Neuron (in vitro differentiated cells): Measurements from ENCODE around the gene PVALEF.
"Not testable (repeated sequence)": the region's sequence is repeated elsewhere in the genome, so short reads cannot be mapped to it uniquely, and the experiment has no call there.

ENCODE experiments used
- H2AFZ ChIP-seq: one replicate; pipeline ENCODE4 v1.6.1; 2013; ENCODE audit warnings: low read depth, mild to moderate bottlenecking, inconsistent platforms, low read length, moderate library complexity
- H3K27me3 ChIP-seq: one replicate; pipeline ENCODE4 v1.6.1; 2013; ENCODE audit warnings: low read length; ENCODE audit not compliant: insufficient read depth
- H3K36me3 ChIP-seq: one replicate; pipeline ENCODE4 v1.6.1; 2013; ENCODE audit warnings: low read length; ENCODE audit not compliant: insufficient read depth
- H3K4me1 ChIP-seq: one replicate; pipeline ENCODE4 v1.6.1; 2013; ENCODE audit warnings: low read length; ENCODE audit not compliant: insufficient read depth
- H3K4me3 ChIP-seq: 2 replicates; pipeline ENCODE4 v1.5.1; 2013; ENCODE audit warnings: mild to moderate bottlenecking, low read length, moderate library complexity
- H3K9me3 ChIP-seq: one replicate; pipeline ENCODE4 v1.6.1; 2013; ENCODE audit warnings: low read length

PVALEF gene

GRCh38 chr17:81143717-81144422 is 21.4 kb upstream of the PVALEF start:
- Histone ChIP-seq H3K4me3 (no peak overlapping the region), H3K4me1 (peaks cover 12% of the 10 kb centered on the region), H3K27me3 (no peaks in the 10 kb centered on the region), H3K9me3 (no peaks in the 10 kb centered on the region), H2AFZ (no peak overlapping the region), H3K36me3 (no peaks in the 10 kb centered on the region)

GRCh38 chr17:81144423-81144781 is 20.9 kb upstream of the PVALEF start:
- no peaks in the 10 kb centered on the region for H3K36me3 ChIP-seq
- H3K4me1 ChIP-seq: peaks cover 12% of the 10 kb centered on the region
- H3K27me3 ChIP-seq: no peaks in the 10 kb centered on the region
- no peaks in the 10 kb centered on the region for H3K9me3 ChIP-seq
- no peak overlapping the region for H3K4me3 ChIP-seq
- H2AFZ ChIP-seq: no peak overlapping the region

GRCh38 chr17:81146208-81146607 is 19.1 kb upstream of the PVALEF start:
- H3K27me3 ChIP-seq, H2AFZ ChIP-seq, H3K9me3 ChIP-seq, H3K36me3 ChIP-seq, H3K4me3 ChIP-seq: not testable (repeated sequence)
- peaks cover 12% of the 10 kb centered on the region for H3K4me1 ChIP-seq

GRCh38 chr17:81147701-81148100 is 17.6 kb upstream of the PVALEF start:
- Histone ChIP-seq H3K4me3 (no peak overlapping the region), H3K4me1 (peaks cover 12% of the 10 kb centered on the region), H3K36me3 (no peaks in the 10 kb centered on the region), H3K9me3 (no peaks in the 10 kb centered on the region), H2AFZ (no peak overlapping the region), H3K27me3 (no peaks in the 10 kb centered on the region)

GRCh38 chr17:81148571-81148970 is 16.7 kb upstream of the PVALEF start:
- Histone ChIP-seq H3K36me3 (no peaks in the 10 kb centered on the region), H3K4me3 (no peak overlapping the region), H3K9me3 (no peaks in the 10 kb centered on the region), H2AFZ (no peak overlapping the region), H3K27me3 (no peaks in the 10 kb centered on the region), H3K4me1 (peaks cover 8% of the 10 kb centered on the region)

- Histone ChIP-seq H3K4me1 (peaks cover 5% of the 10 kb centered on the region), H3K27me3 (no peaks in the 10 kb centered on the region), H3K4me3 (no peak overlapping the region), H2AFZ (no peak overlapping the region), H3K36me3 (no peaks in the 10 kb centered on the region), H3K9me3 (no peaks in the 10 kb centered on the region)
These were observed 16.2 kb upstream of the PVALEF start for GRCh38 chr17:81148986-81149533.

- Histone ChIP-seq H3K36me3 (no peaks in the 10 kb centered on the region), H3K4me3 (no peak overlapping the region), H2AFZ (no peak overlapping the region), H3K27me3 (no peaks in the 10 kb centered on the region), H3K9me3 (no peaks in the 10 kb centered on the region), H3K4me1 (no peaks in the 10 kb centered on the region)
These were observed 14.8 kb upstream of the PVALEF start for GRCh38 chr17:81150377-81151077.

GRCh38 chr17:81151278-81151677 is 14.0 kb upstream of the PVALEF start:
- H3K4me1 ChIP-seq: no peaks in the 10 kb centered on the region
- H3K27me3 ChIP-seq: no peaks in the 10 kb centered on the region
- no peak overlapping the region for H3K4me3 ChIP-seq
- H3K36me3 ChIP-seq: no peaks in the 10 kb centered on the region
- no peaks in the 10 kb centered on the region for H3K9me3 ChIP-seq
- H2AFZ ChIP-seq: no peak overlapping the region

- no peak overlapping the region for H3K4me3 ChIP-seq
- H3K4me1 ChIP-seq: no peaks in the 10 kb centered on the region
- H3K27me3 ChIP-seq: no peaks in the 10 kb centered on the region
- no peaks in the 10 kb centered on the region for H3K9me3 ChIP-seq
- H2AFZ ChIP-seq: no peak overlapping the region
- no peaks in the 10 kb centered on the region for H3K36me3 ChIP-seq
These were observed 12.9 kb upstream of the PVALEF start for GRCh38 chr17:81152288-81152828.

- Histone ChIP-seq H3K27me3 (no peaks in the 10 kb centered on the region), H3K4me1 (no peaks in the 10 kb centered on the region), H3K9me3 (peaks cover 2% of the 10 kb centered on the region), H3K4me3 (no peak overlapping the region), H3K36me3 (no peaks in the 10 kb centered on the region), H2AFZ (no peak overlapping the region)
These were observed 11.9 kb upstream of the PVALEF start for GRCh38 chr17:81153340-81153803.

- not testable (repeated sequence) for H3K9me3 ChIP-seq, H2AFZ ChIP-seq, H3K4me3 ChIP-seq, H3K36me3 ChIP-seq, H3K4me1 ChIP-seq, H3K27me3 ChIP-seq
These were observed 11.3 kb upstream of the PVALEF start for GRCh38 chr17:81154016-81154415.

- no peaks in the 10 kb centered on the region for H3K36me3 ChIP-seq
- no peaks in the 10 kb centered on the region for H3K4me1 ChIP-seq
- H3K27me3 ChIP-seq: no peaks in the 10 kb centered on the region
- no peak overlapping the region for H2AFZ ChIP-seq
- H3K4me3 ChIP-seq: no peak overlapping the region
- H3K9me3 ChIP-seq: peaks cover 2% of the 10 kb centered on the region
These were observed 10.3 kb upstream of the PVALEF start for GRCh38 chr17:81154961-81155360.
